ENCODE data around the gene TSEN34. TPM values are rescaled to one million over a fixed set of nuclear protein-coding genes. Genes with fewer than 3 reads are reported as not detected.

Gene TSEN34
- total RNA-seq, 1 donor from 2014 or later: 54.9 TPM

DNA sequence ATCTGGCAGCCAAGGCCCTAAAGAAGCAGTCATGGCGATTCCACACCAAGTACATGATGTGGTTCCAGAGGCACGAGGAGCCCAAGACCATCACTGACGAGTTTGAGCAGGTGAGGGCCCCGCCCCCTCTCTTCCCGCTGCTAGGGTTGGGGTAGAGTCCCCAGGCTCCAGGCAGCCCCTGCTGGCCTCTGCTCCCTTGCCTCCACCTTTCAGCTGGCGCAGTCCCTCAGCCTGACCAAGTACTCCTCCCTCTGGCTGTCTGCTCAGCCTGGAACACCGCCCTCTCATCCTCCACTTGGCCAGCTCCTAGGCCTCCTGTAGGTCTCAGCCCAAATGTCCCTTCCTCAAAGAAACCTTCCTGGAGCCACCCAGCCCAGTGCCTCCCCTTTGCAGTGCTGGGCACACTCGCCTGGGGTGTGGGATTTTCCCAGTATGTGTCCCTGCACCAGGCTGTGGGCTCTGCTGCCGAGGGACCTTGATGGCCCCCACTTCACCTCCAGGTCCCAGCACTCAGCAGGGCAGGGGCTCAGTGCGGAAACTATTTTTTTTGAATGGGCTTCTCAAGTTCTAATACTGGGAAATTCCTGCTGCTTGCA, 37.3 kb upstream of the TSEN34 start:
- Histone ChIP-seq H3K4me1 (peaks cover 6 to 8% of the 10 kb centered on the region in 2 donors), H3K27me3 (no peaks in the 10 kb centered on the region), H3K27ac (no peak overlapping the region), H3K4me3 (no peak overlapping the region), H3K36me3 (peaks cover 86 to 88% of the 10 kb centered on the region in 2 donors), H3K9me3 (no peaks in the 10 kb centered on the region)
- intact Hi-C loops (cut with DNase I): no loop called here
- DNase-seq (ENCODE audit: low spot score in 2 of 2): no peak
- TF ChIP-seq CTCF (IDR thresholded peaks at IDR 0.05): no peak

- no peak overlapping the region for H3K4me3 ChIP-seq
- DNase-seq (ENCODE audit: low spot score in 2 of 2): no peak
- peaks cover 77 to 79% of the 10 kb centered on the region in 2 donors for H3K36me3 ChIP-seq
- H3K27me3 ChIP-seq: no peaks in the 10 kb centered on the region
- TF ChIP-seq CTCF (IDR thresholded peaks at IDR 0.05): no peak
- intact Hi-C loops (cut with DNase I): no loop called here
- H3K27ac ChIP-seq: no peak overlapping the region
- peaks cover 8 to 10% of the 10 kb centered on the region in 2 donors for H3K4me1 ChIP-seq
- H3K9me3 ChIP-seq: no peaks in the 10 kb centered on the region
These were observed 36.3 kb upstream of the TSEN34 start for GRCh38 chr19:54154603-54155345.

GRCh38 chr19:54155694-54156093, 35.4 kb upstream of the TSEN34 start:
- Histone ChIP-seq H3K9me3 (no peaks in the 10 kb centered on the region), H3K36me3 (peaks cover 70 to 71% of the 10 kb centered on the region in 2 donors), H3K27ac (no peak overlapping the region), H3K4me3 (no peak overlapping the region), H3K27me3 (no peaks in the 10 kb centered on the region), H3K4me1 (peaks cover 14 to 16% of the 10 kb centered on the region in 2 donors)
- no peak for DNase-seq (ENCODE audit: low spot score in 2 of 2)
- TF ChIP-seq CTCF (IDR thresholded peaks at IDR 0.05): no peak
- intact Hi-C loops (cut with DNase I): no loop called here

- TF ChIP-seq CTCF (IDR thresholded peaks at IDR 0.05): no peak
- H3K4me1 ChIP-seq: peaks cover 15 to 17% of the 10 kb centered on the region in 2 donors
- H3K36me3 ChIP-seq: peaks cover 65% of the 10 kb centered on the region in 2 donors
These were observed 34.6 kb upstream of the TSEN34 start for GRCh38 chr19:54156490-54156889.

DNA sequence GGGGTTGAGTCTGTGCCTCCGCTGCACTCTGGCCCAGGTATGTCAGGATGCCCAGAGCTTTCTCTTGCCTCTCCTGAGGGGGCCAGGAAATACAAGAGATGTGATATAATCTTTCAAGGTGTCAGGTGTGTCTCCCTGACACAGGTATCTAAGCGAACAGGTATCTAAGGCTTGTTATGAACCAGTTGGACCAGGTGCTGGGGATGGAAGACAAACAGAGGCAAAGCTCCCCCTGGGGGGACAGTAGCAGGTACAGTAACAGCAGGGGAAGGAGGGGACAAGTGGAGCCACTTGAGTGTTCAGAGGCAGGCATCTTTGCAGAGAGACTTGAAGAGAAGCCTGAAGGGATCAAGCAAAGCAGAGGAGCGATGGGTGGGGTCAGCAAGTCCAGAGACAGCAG, 34.2 kb upstream of the TSEN34 start:
- Histone ChIP-seq H3K27me3 (no peaks in the 10 kb centered on the region), H3K27ac (no peak overlapping the region), H3K4me3 (no peak overlapping the region), H3K9me3 (no peaks in the 10 kb centered on the region), H3K36me3 (peaks cover 60 to 61% of the 10 kb centered on the region in 2 donors), H3K4me1 (peaks cover 15 to 20% of the 10 kb centered on the region in 2 donors)
- intact Hi-C loops (cut with DNase I): no loop called here
- DNase-seq (ENCODE audit: low spot score in 2 of 2): no peak
- TF ChIP-seq CTCF (IDR thresholded peaks at IDR 0.05): no peak

More at GRCh38 chr19:54156490-54156889, 34.6 kb upstream of the TSEN34 start:
- DNase-seq (ENCODE audit: low spot score in 2 of 2): no peak
- Histone ChIP-seq H3K4me3 (no peak overlapping the region), H3K27me3 (no peaks in the 10 kb centered on the region), H3K27ac (no peak overlapping the region), H3K9me3 (no peaks in the 10 kb centered on the region)
- intact Hi-C loops (cut with DNase I): no loop called here

All from ascending aorta (tissue), 2 donors.